ENCODE data around the gene NAA80. TPM values are rescaled to one million over a fixed set of nuclear protein-coding genes. Genes with fewer than 3 reads are reported as not detected.

Gene NAA80
- total and polyA plus RNA-seq, 2 of the 8 experiments (the other 6 are each of a cell fraction or from before 2014, with no cell fraction given), result 11.3 to 16.7 TPM

GRCh38 chr3:50302095-50303012 is 3.1 kb upstream of the NAA80 start:
- no peaks in the 10 kb centered on the region; a peak in 1 of 7 replicates for H3K27me3 ChIP-seq (replicated peaks in 1 of 4; ENCODE audit: control insufficient read depth in 3 of 4, extremely low read depth in 1 of 4, insufficient read depth in 3 of 4, low read length in 3 of 4)
- H3K56ac ChIP-seq (replicated peaks; ENCODE audit: insufficient read length, low read depth, low read length), result no peak overlapping the region
- H3K4me2 ChIP-seq (ENCODE audit: insufficient read depth in 1 of 2, low read depth in 2 of 2, low read length in 2 of 2), result no peak overlapping the region; a peak in 1 of 4 replicates
- no peak overlapping the region; a peak in 1 of 7 replicates for H3K9ac ChIP-seq (replicated peaks in 1 of 4; ENCODE audit: extremely low read depth in 1 of 4, low read depth in 3 of 4, low read length in 3 of 4)
- no peak overlapping the region for H2BK120ac ChIP-seq (replicated peaks; ENCODE audit: low read depth, low read length)
- H2BK5ac ChIP-seq (ENCODE audit: low read depth, low read length), result peak overlapping the region; percentile 32; the same call in 1 of the 2 replicates
- CTCF ChIA-PET (ENCODE audit: partially characterized antibody), result interaction anchor here (0.7 to 3.6 kb wide), 10 partner anchors 8 to 232 kb away, joined by 3 to 24 read pairs (median 4); partner anchors contain the start of genes HYAL2 and IFRD2
- H4K91ac ChIP-seq (replicated peaks; ENCODE audit: insufficient read length, low read length), result peak overlapping the region; percentile 12
- H2BK12ac ChIP-seq (ENCODE audit: low read depth, low read length), result peak overlapping the region; percentile 77; the same call in 1 of the 2 replicates
- H3K4me1 ChIP-seq (replicated peaks in 1 of 4; ENCODE audit: control insufficient read depth in 3 of 4, insufficient read depth in 4 of 4, low read length in 3 of 4), result peaks cover 0 to 26% (median 12%) of the 10 kb centered on the region in 4 experiments; a peak in 6 of 7 replicates
- H3K4ac ChIP-seq (replicated peaks; ENCODE audit: insufficient read length, low read depth, low read length), result no peak overlapping the region
- peak overlapping the region; percentile 26; the same call in 1 of the 2 replicates for H2AK5ac ChIP-seq (ENCODE audit: low read depth, low read length)
- no peak overlapping the region for H3K27ac ChIP-seq (ENCODE audit: low read depth, low read length)
- no peak overlapping the region for H2BK20ac ChIP-seq (ENCODE audit: low read length)
- H4K5ac ChIP-seq (ENCODE audit: insufficient read length, low read depth, low read length), result no peak overlapping the region
- H3K79me2 ChIP-seq (ENCODE audit: control insufficient read depth in 1 of 2, insufficient read depth in 2 of 2, low read length in 2 of 2), result no peaks in the 10 kb centered on the region
- H3K23ac ChIP-seq (ENCODE audit: insufficient read length), result no peak overlapping the region
- no peaks in the 10 kb centered on the region for H3K79me1 ChIP-seq (ENCODE audit: low read depth, low read length)
- POLR2A ChIA-PET (ENCODE audit: partially characterized antibody), result interaction anchor here (0.6 to 11.3 kb wide), 8 partner anchors 10 to 76 kb away, joined by 3 to 149 read pairs (median 4); partner anchors contain the start of genes HYAL2, IFRD2 and TUSC2
- no peak for FAIRE-seq
- 89% methylated on average over 32 of the region's 32 CpGs; no CpG with 5 or more reads in 1 of the 2 experiments for WGBS, 2 experiments (ENCODE audit: extremely low coverage in 1 of 2, insufficient coverage in 1 of 2, insufficient read length in 1 of 2, insufficient replicate concordance in 2 of 2, low coverage in 1 of 2, low lambda C conversion rate in 2 of 2, missing lambda C conversion rate in 1 of 2)
- H2AFZ ChIP-seq (ENCODE audit: low read length), result no peak overlapping the region
- peaks cover 6 to 8% of the 10 kb centered on the region in 2 experiments; a peak in 3 of 4 replicates for H3K9me3 ChIP-seq (ENCODE audit: insufficient read depth in 2 of 2, low read depth in 1 of 2, low read length in 1 of 2)
- no peak overlapping the region for H3K14ac ChIP-seq (ENCODE audit: insufficient read length)
- no peak for DNase-seq (ENCODE audit: low read depth in 1 of 2, low spot score in 2 of 2)
- H3K4me3 ChIP-seq (ENCODE audit: extremely low read depth in 1 of 4, insufficient read depth in 2 of 4, low read depth in 3 of 4, low read length in 4 of 4), result no peak overlapping the region
- H3K23me2 ChIP-seq (ENCODE audit: low read depth, low read length), result peaks cover 5% of the 10 kb centered on the region; the same call in 1 of the 2 replicates
- H3K18ac ChIP-seq (ENCODE audit: extremely low read depth, low read length), result no peak overlapping the region
- H4K20me1 ChIP-seq (replicated peaks in 1 of 2; ENCODE audit: control insufficient read depth in 1 of 2, insufficient read depth in 2 of 2, low read length in 2 of 2), result peaks cover 0 to 2% of the 10 kb centered on the region in 2 experiments
- no peaks in the 10 kb centered on the region for H3K36me3 ChIP-seq (ENCODE audit: control insufficient read depth in 2 of 4, insufficient read depth in 4 of 4, low read length in 3 of 4)
- H2BK15ac ChIP-seq (ENCODE audit: low read length), result 0 out of 2 replicates have a peak overlapping the region, but pooled peaks have one; percentile 25
- peak overlapping the region; percentile 41 for H4K8ac ChIP-seq (ENCODE audit: extremely low read depth, insufficient read depth, low read length)
- TF ChIP-seq EGR1 (IDR thresholded peaks at IDR 0.05; ENCODE audit: borderline replicate concordance, low read depth, low read length) (no peak), TCF12 (IDR thresholded peaks at IDR 0.05; ENCODE audit: low read depth, low read length) (no peak), CBX5 (IDR thresholded peaks at IDR 0.05; ENCODE audit: low read depth, low read length) (no peak), SP2 (IDR thresholded peaks at IDR 0.05; ENCODE audit: low read length) (no peak), EZH2 (IDR thresholded peaks at IDR 0.05; ENCODE audit: low read depth, low read length, severe bottlenecking) (no peak), ASH2L (IDR thresholded peaks at IDR 0.05; ENCODE audit: low read length) (no peak), CREB1 (IDR thresholded peaks at IDR 0.05) (no peak), SUZ12 (IDR thresholded peaks at IDR 0.05; ENCODE audit: low read length) (no peak), CTBP2 (IDR thresholded peaks at IDR 0.05; ENCODE audit: borderline replicate concordance, insufficient read depth, insufficient read length, low read length) (no peak)

All from H1 (cell line).